ENCODE measurements around the gene TLR9.

- TF ChIP-seq YY1 (IDR thresholded peaks at IDR 0.05; ENCODE audit: insufficient read depth, insufficient read length): no peak
- TF ChIP-seq ZNF274 (IDR thresholded peaks at IDR 0.05; ENCODE audit: low read depth, low read length): no peak
- TF ChIP-seq SUZ12 (IDR thresholded peaks at IDR 0.05; ENCODE audit: extremely low read depth, insufficient read depth, insufficient read length): no peak
Measured at GRCh38 chr3:52253314-52254304, 28.2 kb upstream of the TLR9 start.

All from NT2/D1 (cell line).